Pancreas (tissue), 10 donors: Measurements from ENCODE around the gene CYP8B1. TPM values are rescaled to one million over a fixed set of nuclear protein-coding genes. Genes with fewer than 3 reads are reported as not detected.

Experiments
- ATAC-seq, 4 donors: fragments of 200-7000 bp; cut with Tn5 transposase; one replicate each; pipeline versions ENCODE4 v1.8.0 to v1.9.1; 2020; ENCODE audit warnings: mild to moderate bottlenecking in 4 of 4, moderate library complexity in 4 of 4
- DNase-seq, 6 donors: peaks; one replicate each; pipeline ENCODE4 v3.0.0-alpha.2; 2020
- FAIRE-seq: peaks from 2 replicates; lab custom pipeline; 2012; peaks lifted over from hg19 to GRCh38; lab: Jason Lieb, UNC
- H3K27ac ChIP-seq, 4 donors: fragments of 200-600 bp; sonication (generic); 1 replicate in 3 of 4; 2 replicates in 1 of 4; pipeline versions ENCODE4 v1.5.0 to v1.8.0; 2020
- H3K27me3 ChIP-seq, 4 donors: fragments of 200-600 bp; one replicate each; pipeline ENCODE4 v1.8.0; 2021
- H3K36me3 ChIP-seq, 3 donors: fragments of 200-600 bp; sonication (generic) in 1 of 3; one replicate each; pipeline versions ENCODE4 v1.5.0 to v1.8.0; 2020 to 2021
- H3K4me1 ChIP-seq, 3 donors: fragments of 200-600 bp; one replicate each; pipeline ENCODE4 v1.8.0; 2021
- H3K4me3 ChIP-seq, 4 donors: fragments of 200-600 bp; sonication (generic) in 2 of 4; one replicate each; pipeline versions ENCODE4 v1.5.0 to v1.8.0; 2020 to 2021
- H3K9me3 ChIP-seq, 4 donors: fragments of 200-600 bp; one replicate each; pipeline ENCODE4 v1.8.0; 2021
- CTCF ChIP-seq, 4 donors: fragments of 200-600 bp; sonication (generic) in 3 of 4; IDR thresholded peaks; one replicate each; pipeline versions ENCODE4 v1.5.0 to v1.8.0; 2021; ENCODE audit warnings: antibody characterized with exemption in 4 of 4
- WGBS, 2 donors: extraction: QIAGEN DNeasy Blood & Tissue Kit; methylation state at CpG; one replicate each; pipeline ENCODE4 v1.1.7; 2013; 5-methylcytosine and 5-hydroxymethylcytosine counted together
- intact Hi-C, 3 donors: fragments of 100-400 bp; cut with DNase I; formaldehyde crosslinking; loops; one replicate each; pipeline versions ENCODE4 v1.11.1 to v1.14.2; 2022
- polyA plus RNA-seq, 2 donors: library from polyadenylated mRNA; stranded (reverse); fragments of 200-250 nt; gene quantifications; one replicate each; pipeline ENCODE4 v1.2.3, GENCODE V29; 2013
- total RNA-seq, 6 donors: library from RNA; stranded (reverse); fragmentation: NEBNext Ultra II Directional in 4 of 6; extraction: Animal tissue kit (Norgen Biotek cat#: 25700) in 4 of 6; gene quantifications; one replicate each; pipeline versions ENCODE4 v1.2.1 to v1.2.4, GENCODE V29; 2021 to 2023
- donor health status: healthy with polysubstance abuse.
- donor health status: DM: no; HTN: no; CAD: no; lungs with moderate emphysema.
- donor health status: DM: no; HTN: no; CAD: no.
- donor health status: control.
- donor health status: control.
- donor health status: Bipolar disorder and iron deficiency.
- donor health status: DM: yes; HTN: yes; CAD: no.
- donor health status: DM: no; HTN: no; CAD: no.
- donor health status: DM: no; HTN: no; CAD: no.
- donor health status: DM: yes; HTN: yes; CAD: no.

Gene CYP8B1
- under 1 TPM in 1 of 6 donors, not detected in 5; 0.22 TPM for total RNA-seq
- polyA plus RNA-seq: not detected

DNA sequence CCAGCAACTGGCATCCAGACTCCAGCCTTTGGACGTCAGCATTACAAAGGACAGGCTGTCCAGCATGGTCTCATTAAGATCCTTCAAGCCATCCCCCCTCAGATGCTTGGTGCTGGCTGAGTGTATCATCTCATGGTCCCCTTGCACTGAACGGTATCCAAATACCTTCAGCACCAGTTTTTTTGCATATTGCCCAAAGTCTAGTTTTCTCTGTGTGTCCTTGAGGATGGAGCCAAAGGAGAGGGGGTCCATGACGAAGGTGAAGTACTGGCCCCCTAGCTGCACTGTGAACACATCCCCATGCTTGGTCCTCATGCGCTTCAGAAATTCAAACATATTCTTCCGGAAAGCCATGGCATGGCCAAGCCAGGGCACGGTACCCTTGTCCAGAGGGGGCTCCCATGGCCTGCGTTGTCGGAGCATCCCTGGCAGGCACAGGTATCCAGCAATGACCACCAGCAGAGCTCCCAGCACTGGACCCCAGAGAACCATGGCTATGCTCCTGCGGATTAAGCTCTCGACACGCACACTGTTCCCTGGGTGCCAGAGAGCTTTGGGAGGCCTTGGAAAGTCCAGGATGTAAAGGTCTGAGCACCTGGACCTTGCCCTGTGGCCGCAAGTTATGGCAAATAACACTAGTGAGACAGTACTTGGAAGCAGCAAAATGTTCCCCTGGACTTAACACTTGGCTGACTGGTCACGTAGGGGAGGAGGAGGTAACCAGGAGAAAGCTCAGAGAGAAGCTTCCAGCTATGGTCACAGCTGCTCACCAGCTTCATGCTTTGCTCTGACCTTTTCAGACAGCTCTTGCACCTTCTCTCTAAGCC lies at the start of gene CYP8B1:
Gene CYP8B1 (minus strand): TSS at position 555 of the 827 bp plus-strand sequence. CDS start 63 bp downstream, at position 492.
- Histone ChIP-seq H3K27me3 (no peaks in the 10 kb centered on the region), H3K36me3 (no peaks in the 10 kb centered on the region), H3K4me3 (no peak within 1 kb of the TSS), H3K4me1 (peaks cover 0 to 3% (median 0%) of the 10 kb centered on the region in 3 donors), H3K27ac (no peak within 1 kb of the TSS), H3K9me3 (no peaks in the 10 kb centered on the region)
- TF ChIP-seq CTCF (IDR thresholded peaks at IDR 0.05): no peak
- FAIRE-seq (no peak), ATAC-seq (no peak), DNase-seq (no peak)
- intact Hi-C loops: no loop called here
- 72 to 77% methylated on average over 13 of the region's 13 CpGs for WGBS, 2 donors

DNA sequence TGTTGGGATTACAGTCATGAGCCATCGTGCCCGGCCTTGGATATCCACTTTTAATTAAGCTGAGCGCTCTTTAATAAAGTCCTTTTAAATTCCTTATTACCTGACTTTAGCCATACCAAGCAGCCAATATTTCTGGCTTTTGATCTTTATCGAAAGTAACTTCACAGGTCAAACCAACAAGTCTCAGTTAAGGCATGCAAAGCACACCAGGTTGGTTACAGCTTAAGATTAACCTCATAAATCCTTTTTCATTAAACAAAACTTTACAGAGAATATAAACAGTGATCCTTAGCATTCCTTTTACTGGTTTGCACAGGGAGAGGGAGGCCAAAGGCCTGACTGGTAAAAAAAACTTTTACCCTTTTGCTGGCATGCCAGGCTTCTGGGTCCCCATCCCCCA lies 47.9 kb upstream of the CYP8B1 start:
- no peaks in the 10 kb centered on the region for H3K4me1 ChIP-seq
- H3K27ac ChIP-seq: no peak overlapping the region
- DNase-seq: no peak
- 94 to 97% methylated on average over 4 of the region's 4 CpGs for WGBS, 2 donors
- ATAC-seq: no peak
- no peak for TF ChIP-seq CTCF (IDR thresholded peaks at IDR 0.05)
- FAIRE-seq: no peak
- no peaks in the 10 kb centered on the region for H3K36me3 ChIP-seq
- intact Hi-C loops: no loop called here
- H3K4me3 ChIP-seq: no peak overlapping the region
- no peaks in the 10 kb centered on the region for H3K9me3 ChIP-seq
- no peaks in the 10 kb centered on the region for H3K27me3 ChIP-seq

GRCh38 chr3:42914771-42915515 lies 39.3 kb upstream of the CYP8B1 start:
- 98% methylated on average over 8 of the region's 8 CpGs for WGBS, 2 donors

DNA sequence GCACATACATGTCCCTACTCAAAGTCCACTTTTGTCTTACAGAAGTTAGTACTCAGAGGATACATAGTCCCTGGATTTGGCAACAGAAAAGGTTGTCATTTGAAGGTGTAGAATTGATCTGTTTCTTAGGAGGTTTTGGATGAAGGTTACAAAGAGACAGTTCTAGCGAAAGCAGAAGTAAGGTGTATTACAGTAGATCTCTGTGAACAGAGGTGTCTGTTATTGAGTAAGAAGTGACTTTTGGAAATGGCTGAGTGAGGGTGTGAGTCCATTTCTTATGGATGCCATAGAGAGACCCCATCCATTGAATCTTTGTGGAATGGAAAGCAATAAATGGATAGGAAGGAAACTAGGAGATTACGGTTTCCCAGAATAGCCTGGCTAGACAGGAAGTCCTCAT lies 35.9 kb upstream of the CYP8B1 start:
- Histone ChIP-seq H3K27ac (no peak overlapping the region), H3K36me3 (peaks cover 2 to 40% (median 25%) of the 10 kb centered on the region in 3 donors), H3K27me3 (no peaks in the 10 kb centered on the region), H3K9me3 (peaks cover 0 to 7% (median 5%) of the 10 kb centered on the region in 4 donors), H3K4me1 (no peaks in the 10 kb centered on the region), H3K4me3 (no peak overlapping the region)
- intact Hi-C loops: no loop called here
- TF ChIP-seq CTCF (IDR thresholded peaks at IDR 0.05): no peak
- WGBS, 2 donors: 96 to 97% methylated on average over 2 of the region's 2 CpGs
- ATAC-seq (no peak), FAIRE-seq (no peak), DNase-seq (no peak)

More at GRCh38 chr3:42914771-42915515, 39.3 kb upstream of the CYP8B1 start:
- no peak for DNase-seq
- no peak for TF ChIP-seq CTCF (IDR thresholded peaks at IDR 0.05)
- H3K27me3 ChIP-seq: no peaks in the 10 kb centered on the region
- ATAC-seq: no peak
- H3K36me3 ChIP-seq: peaks cover 2 to 40% (median 25%) of the 10 kb centered on the region in 3 donors
- H3K27ac ChIP-seq: no peak overlapping the region
- intact Hi-C loops: no loop called here
- H3K9me3 ChIP-seq: peaks cover 0 to 10% (median 5%) of the 10 kb centered on the region in 4 donors
- no peak overlapping the region for H3K4me3 ChIP-seq
- H3K4me1 ChIP-seq: no peaks in the 10 kb centered on the region
- no peak for FAIRE-seq
